Osteocyte (in vitro differentiated cells): ENCODE results near the gene SRSF6. TPM values are rescaled to one million over a fixed set of nuclear protein-coding genes. Genes with fewer than 3 reads are reported as not detected.

Experiments
- DNase-seq: peaks from one replicate; pipeline ENCODE4 v3.0.0; 2021; ENCODE audit warnings: mixed read lengths; ENCODE audit not compliant: unreplicated experiment; ENCODE audit errors: extremely low spot score
- H3K27ac Mint-ChIP-seq: one replicate; pipeline ENCODE4 v1.8.0; 2021; ENCODE audit warnings: mild to moderate bottlenecking, mixed read lengths; ENCODE audit not compliant: unreplicated experiment
- H3K27me3 Mint-ChIP-seq: one replicate; pipeline ENCODE4 v1.8.0; 2021; ENCODE audit warnings: mixed read lengths; ENCODE audit not compliant: unreplicated experiment
- H3K36me3 Mint-ChIP-seq: one replicate; pipeline ENCODE4 v1.8.0; 2021; ENCODE audit warnings: mixed read lengths; ENCODE audit not compliant: unreplicated experiment
- H3K4me1 Mint-ChIP-seq: one replicate; pipeline ENCODE4 v1.8.0; 2021; ENCODE audit warnings: mixed read lengths; ENCODE audit not compliant: unreplicated experiment
- H3K4me3 Mint-ChIP-seq: one replicate; pipeline ENCODE4 v1.8.0; 2021; ENCODE audit warnings: mild to moderate bottlenecking, moderate library complexity, mixed read lengths; ENCODE audit not compliant: unreplicated experiment
- H3K9me3 Mint-ChIP-seq: one replicate; pipeline ENCODE4 v1.8.0; 2021; ENCODE audit warnings: mixed read lengths; ENCODE audit not compliant: unreplicated experiment
- CTCF ChIP-seq: fragments of 200-600 bp; sonication (generic); IDR thresholded peaks from 2 replicates; pipeline ENCODE4 v1.5.0; 2021; ENCODE audit warnings: antibody characterized with exemption, mild to moderate bottlenecking, moderate library complexity
- total RNA-seq: library from RNA; stranded (reverse); gene quantifications from 2 replicates; pipeline ENCODE4 v1.2.1, GENCODE V29; 2021

SRSF6 gene
- total RNA-seq, 1 donor from 2014 or later: 200 TPM

GRCh38 chr20:43431134-43431519, 26.6 kb upstream of the SRSF6 start:
- no peak for DNase-seq
- no peaks in the 10 kb centered on the region for H3K4me1 Mint-ChIP-seq
- no peaks in the 10 kb centered on the region for H3K36me3 Mint-ChIP-seq
- H3K27me3 Mint-ChIP-seq: peaks cover 20% of the 10 kb centered on the region
- no peaks in the 10 kb centered on the region for H3K9me3 Mint-ChIP-seq
- no peak for TF ChIP-seq CTCF
- H3K4me3 Mint-ChIP-seq: no peak overlapping the region
- H3K27ac Mint-ChIP-seq: no peak overlapping the region

- no peak for DNase-seq
- Mint-ChIP-seq H3K9me3 (no peaks in the 10 kb centered on the region), H3K4me1 (no peaks in the 10 kb centered on the region), H3K27ac (no peak overlapping the region), H3K27me3 (peaks cover 20% of the 10 kb centered on the region), H3K4me3 (no peak overlapping the region), H3K36me3 (no peaks in the 10 kb centered on the region)
- TF ChIP-seq CTCF: no peak
Observed at GRCh38 chr20:43432498-43432897, 25.2 kb upstream of the SRSF6 start.

- Mint-ChIP-seq H3K27me3 (peaks cover 20% of the 10 kb centered on the region), H3K27ac (no peak overlapping the region), H3K4me1 (no peaks in the 10 kb centered on the region), H3K4me3 (no peak overlapping the region), H3K36me3 (no peaks in the 10 kb centered on the region), H3K9me3 (no peaks in the 10 kb centered on the region)
- TF ChIP-seq CTCF: no peak
- DNase-seq: no peak
Observed at GRCh38 chr20:43433250-43433854, 24.3 kb upstream of the SRSF6 start.

GRCh38 chr20:43434565-43434964, 23.1 kb upstream of the SRSF6 start:
- H3K27me3 Mint-ChIP-seq: peaks cover 18% of the 10 kb centered on the region
- no peak for DNase-seq
- H3K4me3 Mint-ChIP-seq: no peak overlapping the region
- no peaks in the 10 kb centered on the region for H3K36me3 Mint-ChIP-seq
- no peak overlapping the region for H3K27ac Mint-ChIP-seq
- H3K4me1 Mint-ChIP-seq: no peaks in the 10 kb centered on the region
- no peaks in the 10 kb centered on the region for H3K9me3 Mint-ChIP-seq
- no peak for TF ChIP-seq CTCF

GRCh38 chr20:43438578-43439316, 18.9 kb upstream of the SRSF6 start:
- TF ChIP-seq CTCF: no peak
- Mint-ChIP-seq H3K27ac (no peak overlapping the region), H3K36me3 (no peaks in the 10 kb centered on the region), H3K27me3 (peaks cover 5% of the 10 kb centered on the region), H3K4me3 (no peak overlapping the region), H3K9me3 (no peaks in the 10 kb centered on the region), H3K4me1 (no peaks in the 10 kb centered on the region)
- no peak for DNase-seq
